Subcutaneous abdominal adipose tissue (tissue), 5 donors: ENCODE measurements around the gene FHOD3.
A peak's percentile ranks its signal among the peaks of the same experiment; 100 is the strongest.

Source experiments
- H3K27ac ChIP-seq: one replicate; pipeline ENCODE4 v1.7.0; 2013; ENCODE audit warnings: low read depth, mild to moderate bottlenecking, inconsistent platforms, low read length, moderate library complexity
- H3K27me3 ChIP-seq, 5 donors: one replicate each; pipeline ENCODE4 v1.7.0; 2013; ENCODE audit warnings: low read length in 5 of 5, inconsistent platforms in 1 of 5; ENCODE audit not compliant: control insufficient read depth in 5 of 5, insufficient read depth in 4 of 5
- H3K36me3 ChIP-seq, 5 donors: one replicate each; pipeline ENCODE4 v1.7.0; 2013; ENCODE audit warnings: low read length in 5 of 5; ENCODE audit not compliant: control insufficient read depth in 5 of 5, insufficient read depth in 5 of 5
- H3K4me1 ChIP-seq, 5 donors: one replicate each; pipeline ENCODE4 v1.7.0; 2013; ENCODE audit warnings: low read length in 5 of 5, mild to moderate bottlenecking in 3 of 5, moderate library complexity in 1 of 5; ENCODE audit not compliant: control insufficient read depth in 5 of 5, insufficient read depth in 5 of 5
- H3K4me3 ChIP-seq, 5 donors: one replicate each; pipeline ENCODE4 v1.7.0; 2013; ENCODE audit warnings: low read length in 5 of 5, low read depth in 1 of 5
- H3K9ac ChIP-seq, 5 donors: one replicate each; pipeline ENCODE4 v1.7.0; 2013; ENCODE audit warnings: low read length in 5 of 5, mild to moderate bottlenecking in 4 of 5, moderate library complexity in 3 of 5
- H3K9me3 ChIP-seq, 5 donors: one replicate each; pipeline ENCODE4 v1.7.0; 2013; ENCODE audit warnings: low read length in 5 of 5; ENCODE audit not compliant: control insufficient read depth in 5 of 5
- donor health status: healthy.
- donor health status: healthy.
- donor health status: healthy.
- donor health status: healthy.
- donor health status: healthy.

FHOD3 gene

GRCh38 chr18:36428431-36429029 lies 131.0 kb downstream of the FHOD3 start:
- Histone ChIP-seq H3K27me3 (no peaks in the 10 kb centered on the region), H3K27ac (no peak overlapping the region), H3K36me3 (no peaks in the 10 kb centered on the region), H3K4me1 (no peaks in the 10 kb centered on the region), H3K9me3 (no peaks in the 10 kb centered on the region), H3K9ac (no peak overlapping the region), H3K4me3 (no peak overlapping the region)

GRCh38 chr18:36432880-36433555 lies 135.5 kb downstream of the FHOD3 start:
- Histone ChIP-seq H3K27me3 (no peaks in the 10 kb centered on the region), H3K9ac (no peak overlapping the region), H3K36me3 (no peaks in the 10 kb centered on the region), H3K4me1 (no peaks in the 10 kb centered on the region), H3K9me3 (no peaks in the 10 kb centered on the region), H3K4me3 (no peak overlapping the region), H3K27ac (no peak overlapping the region)

GRCh38 chr18:36436387-36436786 lies 138.9 kb downstream of the FHOD3 start:
- Histone ChIP-seq H3K4me1 (peaks cover 0 to 13% (median 9%) of the 10 kb centered on the region in 5 donors), H3K36me3 (no peaks in the 10 kb centered on the region), H3K27ac (no peak overlapping the region), H3K27me3 (no peaks in the 10 kb centered on the region), H3K4me3 (no peak overlapping the region), H3K9me3 (no peaks in the 10 kb centered on the region), H3K9ac (no peak overlapping the region)

- H3K27ac ChIP-seq, result no peak overlapping the region
- H3K4me1 ChIP-seq, result peaks cover 0 to 23% (median 14%) of the 10 kb centered on the region in 5 donors
- H3K9me3 ChIP-seq, result no peaks in the 10 kb centered on the region
- H3K4me3 ChIP-seq, result no peak overlapping the region
- no peaks in the 10 kb centered on the region for H3K36me3 ChIP-seq
- no peak overlapping the region for H3K9ac ChIP-seq
- H3K27me3 ChIP-seq, result no peaks in the 10 kb centered on the region
Observed at GRCh38 chr18:36440614-36441013, 143.1 kb downstream of the FHOD3 start.

GRCh38 chr18:36441426-36442240 lies 144.1 kb downstream of the FHOD3 start:
- Histone ChIP-seq H3K9me3 (no peaks in the 10 kb centered on the region), H3K27me3 (no peaks in the 10 kb centered on the region), H3K36me3 (no peaks in the 10 kb centered on the region), H3K9ac (peak overlapping the region in 2 of 5 donors; percentile 23 to 27), H3K4me3 (peak overlapping the region in 1 of 5 donors; percentile 11), H3K4me1 (peaks cover 0 to 31% (median 15%) of the 10 kb centered on the region in 5 donors), H3K27ac (peak overlapping the region; percentile 72)

GRCh38 chr18:36442717-36443116 lies 145.2 kb downstream of the FHOD3 start:
- Histone ChIP-seq H3K9me3 (no peaks in the 10 kb centered on the region), H3K27me3 (no peaks in the 10 kb centered on the region), H3K9ac (no peak overlapping the region), H3K27ac (no peak overlapping the region), H3K4me3 (no peak overlapping the region), H3K4me1 (peaks cover 0 to 31% (median 17%) of the 10 kb centered on the region in 5 donors), H3K36me3 (no peaks in the 10 kb centered on the region)

GRCh38 chr18:36446059-36446458 lies 148.5 kb downstream of the FHOD3 start:
- Histone ChIP-seq H3K9ac (no peak overlapping the region), H3K27me3 (no peaks in the 10 kb centered on the region), H3K4me1 (peaks cover 0 to 30% (median 12%) of the 10 kb centered on the region in 5 donors), H3K36me3 (no peaks in the 10 kb centered on the region), H3K9me3 (no peaks in the 10 kb centered on the region), H3K27ac (no peak overlapping the region), H3K4me3 (no peak overlapping the region)

- no peak overlapping the region for H3K27ac ChIP-seq
- H3K9ac ChIP-seq, result no peak overlapping the region
- peaks cover 0 to 17% (median 0%) of the 10 kb centered on the region in 5 donors for H3K4me1 ChIP-seq
- no peaks in the 10 kb centered on the region for H3K9me3 ChIP-seq
- no peak overlapping the region for H3K4me3 ChIP-seq
- no peaks in the 10 kb centered on the region for H3K36me3 ChIP-seq
- H3K27me3 ChIP-seq, result peaks cover 0 to 1% (median 0%) of the 10 kb centered on the region in 5 donors
Observed at GRCh38 chr18:36448384-36449290, 151.1 kb downstream of the FHOD3 start.

GRCh38 chr18:36449451-36449850 lies 151.9 kb downstream of the FHOD3 start:
- no peak overlapping the region for H3K27ac ChIP-seq
- H3K9ac ChIP-seq, result no peak overlapping the region
- H3K4me1 ChIP-seq, result peaks cover 0 to 17% (median 0%) of the 10 kb centered on the region in 5 donors
- H3K27me3 ChIP-seq, result peaks cover 0 to 3% (median 0%) of the 10 kb centered on the region in 5 donors
- no peaks in the 10 kb centered on the region for H3K9me3 ChIP-seq
- no peaks in the 10 kb centered on the region for H3K36me3 ChIP-seq
- no peak overlapping the region for H3K4me3 ChIP-seq
